RWPE1 (cell line): ENCODE results near the gene BAIAP2.

ENCODE experiments used
- CTCF ChIA-PET: fragments of 350-600 bp; sonication (Branson Sonifier 250); formaldehyde crosslinking; extraction: SDS; loops from one replicate; lab custom pipeline; 2021; lab: Yijun Ruan, JAX
- POLR2A ChIA-PET: fragments of 400-600 bp; formaldehyde crosslinking; extraction: SDS; loops from one replicate; lab custom pipeline; 2020; ENCODE audit warnings: antibody characterized with exemption; ENCODE audit not compliant: low non-redundant PET; lab: Yijun Ruan, JAX
- DNase-seq: peaks from one replicate; pipeline ENCODE4 v3.0.0; 2012; ENCODE audit warnings: low spot score
- H3K27ac ChIP-seq: fragments of 450-650 bp; 2 replicates; pipeline ENCODE4 v1.5.1; 2017
- CTCF ChIP-seq: fragments of 450-650 bp; conservative IDR thresholded peaks from 2 replicates; pipeline ENCODE4 v1.5.1; 2017; ENCODE audit warnings: low read depth, mild to moderate bottlenecking

BAIAP2 gene

GRCh38 chr17:81083125-81083765 is 48.3 kb downstream of the BAIAP2 start:
- ChIA-PET POLR2A (no interaction called here), CTCF (interaction anchor here (0.6 kb wide), 1 partner anchor 18 kb away, joined by 3 read pairs; no protein-coding TSS in a partner anchor)
- DNase-seq, result no peak
- H3K27ac ChIP-seq, result peak overlapping the region; percentile 99
- no peak for TF ChIP-seq CTCF

GRCh38 chr17:81084680-81085419 is 49.9 kb downstream of the BAIAP2 start:
- CTCF ChIA-PET, result interaction anchor here (0.6 to 1.7 kb wide), 7 partner anchors 9 to 1098 kb away, joined by 3 to 15 read pairs (median 4); partner anchors contain the start of gene CHMP6
- POLR2A ChIA-PET, result no interaction called here
- H3K27ac ChIP-seq, result peak overlapping the region; percentile 99
- no peak for DNase-seq
- no peak for TF ChIP-seq CTCF

GRCh38 chr17:81085420-81085911 is 50.5 kb downstream of the BAIAP2 start:
- ChIA-PET POLR2A (no interaction called here), CTCF (interaction anchor here (0.6 to 1.7 kb wide), 9 partner anchors 9 to 1098 kb away, joined by 3 to 15 read pairs (median 3); partner anchors contain the start of gene CHMP6)
- no peak for DNase-seq
- TF ChIP-seq CTCF, result no peak
- H3K27ac ChIP-seq, result peak overlapping the region; percentile 99

GRCh38 chr17:81086789-81087551 is 52.0 kb downstream of the BAIAP2 start:
- TF ChIP-seq CTCF, result no peak
- ChIA-PET POLR2A (interaction anchor here (0.6 kb wide), 1 partner anchor 11 kb away, joined by 4 read pairs; no protein-coding TSS in a partner anchor), CTCF (interaction anchor here (1.7 kb wide), 1 partner anchor 11 kb away, joined by 15 read pairs; no protein-coding TSS in a partner anchor)
- H3K27ac ChIP-seq, result peak overlapping the region; percentile 99
- DNase-seq, result peak; percentile 68

DNA sequence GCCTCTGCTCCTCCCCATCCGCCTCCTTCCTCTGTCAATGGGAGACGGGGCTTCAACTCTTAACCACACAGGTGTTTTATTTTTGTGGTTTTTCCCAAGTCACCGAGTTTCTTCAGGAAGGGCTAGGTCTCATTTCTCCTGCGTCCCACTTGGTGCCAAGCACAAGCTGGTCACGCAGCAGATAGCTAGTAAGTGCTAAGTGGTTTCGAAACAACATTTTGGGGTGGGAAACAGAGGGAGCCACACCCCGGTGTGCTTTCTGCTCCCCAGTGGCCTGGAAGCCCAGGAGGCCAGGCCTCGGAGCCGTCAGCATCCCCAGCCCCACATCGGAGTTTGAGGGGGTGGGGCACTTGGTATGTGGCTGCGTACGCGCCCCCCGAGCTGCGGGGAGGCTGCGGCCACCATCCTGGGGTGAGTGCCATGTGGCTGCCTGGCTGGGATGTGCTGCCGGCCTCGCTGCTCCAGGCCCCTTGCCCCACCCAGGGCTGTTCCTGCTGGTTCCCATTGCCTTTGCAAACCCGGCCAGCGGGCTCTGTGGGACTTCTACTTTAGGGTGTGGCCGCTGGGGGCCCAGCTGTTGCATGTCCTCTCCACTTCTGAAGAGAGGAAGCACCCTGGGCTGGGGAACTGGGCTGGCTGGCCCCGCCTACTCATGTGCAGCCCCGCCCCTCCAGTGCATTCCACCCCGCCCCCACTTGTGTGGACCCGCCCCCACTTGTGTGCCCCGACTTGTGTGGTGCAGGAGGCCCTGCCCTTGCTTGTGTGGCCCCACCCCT is 55.6 kb downstream of the BAIAP2 start:
- TF ChIP-seq CTCF, result no peak
- ChIA-PET POLR2A (no interaction called here), CTCF (interaction anchor here (0.7 to 0.9 kb wide), 2 partner anchors 33 to 50 kb away, joined by 3 to 4 read pairs; no protein-coding TSS in a partner anchor)
- H3K27ac ChIP-seq, result peak overlapping the region; percentile 99
- peak; percentile 81 for DNase-seq
